Body of pancreas (tissue), 4 donors: Measurements from ENCODE around the gene ANO2. TPM values are rescaled to one million over a fixed set of nuclear protein-coding genes. Genes with fewer than 3 reads are reported as not detected.

Source experiments
- ATAC-seq: fragments of 150-250 bp; one replicate; pipeline ENCODE4 v1.9.1; 2016
- DNase-seq, 4 donors: peaks; one replicate each; pipeline ENCODE4 v3.0.0-alpha.2; 2019
- H3K27ac ChIP-seq, 4 donors: fragments of 200-600 bp; sonication (generic); 1 replicate in 3 of 4; 2 replicates in 1 of 4; pipeline versions ENCODE4 v1.5.1 to v1.6.1; 2016 to 2019; ENCODE audit warnings: mild to moderate bottlenecking in 1 of 4, mixed read lengths in 1 of 4, moderate library complexity in 1 of 4
- H3K27me3 ChIP-seq, 2 donors: fragments of 200-600 bp; sonication (generic); one replicate each; pipeline ENCODE4 v1.6.0; 2016; ENCODE audit warnings: mild to moderate bottlenecking in 1 of 2
- H3K36me3 ChIP-seq, 2 donors: fragments of 200-600 bp; sonication (generic); replicated peaks in 1 of 2; 2 replicates each; pipeline ENCODE4 v1.5.1; 2016; ENCODE audit warnings: low read depth in 2 of 2; ENCODE audit not compliant: insufficient read depth in 1 of 2
- H3K4me1 ChIP-seq: fragments of 200-600 bp; sonication (generic); one replicate; pipeline ENCODE4 v1.6.0; 2016
- H3K4me3 ChIP-seq, 2 donors: fragments of 200-600 bp; sonication (generic); 1 replicate in 1 of 2; 2 replicates in 1 of 2; pipeline ENCODE4 v1.5.1; 2016 to 2019
- H3K9me3 ChIP-seq, 3 donors: fragments of 200-600 bp; sonication (generic); 1 replicate in 2 of 3; 2 replicates in 1 of 3; pipeline ENCODE4 v1.5.1; 2016
- CTCF ChIP-seq, 7 experiments: fragments of 450-650 bp in 4 of 7; fragments of 200-600 bp in 3 of 7; sonication (generic) in 3 of 7; IDR thresholded peaks; one replicate each; pipeline ENCODE4 v1.5.1; 2016 to 2019; ENCODE audit warnings: antibody characterized with exemption in 7 of 7
- POLR2A ChIP-seq, 3 donors: fragments of 450-650 bp; IDR thresholded peaks; one replicate each; pipeline ENCODE4 v1.6.1; 2016; ENCODE audit warnings: antibody characterized with exemption in 3 of 3, mild to moderate bottlenecking in 2 of 3
- WGBS, 2 donors: methylation state at CpG; one replicate each; pipeline ENCODE4 v1.1.5; 2017; 5-methylcytosine and 5-hydroxymethylcytosine counted together
- intact Hi-C: fragments of 100-400 bp; cut with DNase I; formaldehyde crosslinking; loops from one replicate; pipeline ENCODE4 v1.15.1; 2023
- total RNA-seq, 2 donors: library from RNA; depleted of rRNA; stranded (reverse); fragments of >200 nt; gene quantifications; one replicate each; pipeline ENCODE4 v1.1.0, GENCODE V29; 2016

Gene ANO2
- total RNA-seq, 2 donors from 2014 or later: 2.1 to 4.3 TPM

GRCh38 chr12:5780536-5780935 lies 164.5 kb downstream of the ANO2 start:
- no peak for ATAC-seq
- Histone ChIP-seq H3K36me3 (no peaks in the 10 kb centered on the region), H3K9me3 (no peaks in the 10 kb centered on the region), H3K4me1 (no peaks in the 10 kb centered on the region), H3K4me3 (no peak overlapping the region), H3K27me3 (no peaks in the 10 kb centered on the region), H3K27ac (no peak overlapping the region)
- TF ChIP-seq CTCF (IDR thresholded peaks at IDR 0.05): no peak
- TF ChIP-seq POLR2A (IDR thresholded peaks at IDR 0.05): no peak
- 45 to 58% methylated on average over 8 of the region's 8 CpGs for WGBS, 2 donors
- intact Hi-C loops: no loop called here
- no peak for DNase-seq

GRCh38 chr12:5779401-5779800 lies 165.7 kb downstream of the ANO2 start:
- no peak for ATAC-seq
- WGBS, 2 donors: 74 to 86% methylated on average over 5 of the region's 5 CpGs
- Histone ChIP-seq H3K27ac (no peak overlapping the region), H3K4me3 (no peak overlapping the region), H3K27me3 (no peaks in the 10 kb centered on the region), H3K4me1 (no peaks in the 10 kb centered on the region), H3K36me3 (no peaks in the 10 kb centered on the region), H3K9me3 (no peaks in the 10 kb centered on the region)
- intact Hi-C loops: no loop called here
- no peak for TF ChIP-seq POLR2A (IDR thresholded peaks at IDR 0.05)
- no peak for TF ChIP-seq CTCF (IDR thresholded peaks at IDR 0.05)
- no peak for DNase-seq

DNA sequence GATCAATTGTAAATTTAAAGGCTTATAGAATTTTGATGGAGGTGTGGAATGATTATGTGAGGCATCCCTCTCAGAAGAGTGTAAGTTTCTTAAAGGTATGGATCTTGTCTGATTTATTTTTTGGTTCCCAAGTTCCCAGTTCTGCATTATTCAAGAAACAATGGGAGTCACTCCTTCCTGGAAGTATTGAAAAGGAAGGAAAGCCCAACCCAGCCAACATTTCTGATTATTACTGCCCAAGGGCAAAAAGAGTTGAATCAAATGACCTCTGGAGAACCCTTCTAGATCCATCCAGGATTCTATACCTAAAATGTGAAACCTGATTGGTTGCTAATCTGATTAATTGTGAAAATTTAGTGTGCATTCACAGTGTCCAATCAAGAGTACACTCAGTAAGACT lies 166.2 kb downstream of the ANO2 start:
- no peak for TF ChIP-seq CTCF (IDR thresholded peaks at IDR 0.05)
- no peak for TF ChIP-seq POLR2A (IDR thresholded peaks at IDR 0.05)
- no peaks in the 10 kb centered on the region for H3K4me1 ChIP-seq
- DNase-seq (no peak), ATAC-seq (no peak)
- H3K27me3 ChIP-seq: no peaks in the 10 kb centered on the region
- no peaks in the 10 kb centered on the region for H3K9me3 ChIP-seq
- H3K27ac ChIP-seq: no peak overlapping the region
- intact Hi-C loops: no loop called here
- no peak overlapping the region for H3K4me3 ChIP-seq
- H3K36me3 ChIP-seq: no peaks in the 10 kb centered on the region

DNA sequence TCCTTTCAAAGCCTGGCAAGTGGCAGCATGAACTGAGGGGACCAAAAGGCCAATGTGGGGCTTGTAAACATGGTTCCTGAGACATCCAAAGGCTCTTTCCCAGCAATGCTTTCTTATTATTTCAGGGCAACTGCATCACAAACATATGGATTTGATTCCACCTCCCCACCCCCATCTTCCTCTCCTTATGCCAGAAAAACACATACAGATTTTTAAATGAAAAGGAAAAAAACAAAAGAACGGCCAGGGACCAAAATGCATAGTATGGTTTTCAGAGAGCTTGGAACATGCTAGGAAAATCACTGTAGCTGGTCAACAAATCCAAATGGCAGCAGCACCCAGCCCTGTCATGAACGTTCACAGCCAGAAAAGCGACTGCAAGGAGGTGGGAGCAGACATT lies 167.6 kb downstream of the ANO2 start:
- no peaks in the 10 kb centered on the region for H3K27me3 ChIP-seq
- DNase-seq (no peak), ATAC-seq (no peak)
- intact Hi-C loops: no loop called here
- H3K9me3 ChIP-seq: no peaks in the 10 kb centered on the region
- no peak overlapping the region for H3K27ac ChIP-seq
- H3K36me3 ChIP-seq: no peaks in the 10 kb centered on the region
- H3K4me3 ChIP-seq: no peak overlapping the region
- H3K4me1 ChIP-seq: no peaks in the 10 kb centered on the region
- TF ChIP-seq POLR2A (IDR thresholded peaks at IDR 0.05) (no peak), CTCF (IDR thresholded peaks at IDR 0.05) (no peak)
- 63% methylated on average over 3 of the region's 3 CpGs for WGBS, 2 donors

- Histone ChIP-seq H3K27me3 (no peaks in the 10 kb centered on the region), H3K9me3 (no peaks in the 10 kb centered on the region), H3K27ac (no peak overlapping the region), H3K36me3 (no peaks in the 10 kb centered on the region), H3K4me1 (no peaks in the 10 kb centered on the region), H3K4me3 (no peak overlapping the region)
- DNase-seq (no peak), ATAC-seq (no peak)
- TF ChIP-seq POLR2A (IDR thresholded peaks at IDR 0.05): no peak
- TF ChIP-seq CTCF (IDR thresholded peaks at IDR 0.05): no peak
- intact Hi-C loops: no loop called here
- WGBS, 2 donors: 49 to 50% methylated on average over 4 of the region's 4 CpGs
These were observed 169.0 kb downstream of the ANO2 start for GRCh38 chr12:5776091-5776490.
